ENCODE data around the gene TNNC1. TPM values are rescaled to one million over a fixed set of nuclear protein-coding genes. Genes with fewer than 3 reads are reported as not detected.
A peak's percentile ranks its signal among the peaks of the same experiment; 100 is the strongest.

Gene TNNC1
- total RNA-seq, 1 experiment from 2014 or later: 8.3 TPM

DNA sequence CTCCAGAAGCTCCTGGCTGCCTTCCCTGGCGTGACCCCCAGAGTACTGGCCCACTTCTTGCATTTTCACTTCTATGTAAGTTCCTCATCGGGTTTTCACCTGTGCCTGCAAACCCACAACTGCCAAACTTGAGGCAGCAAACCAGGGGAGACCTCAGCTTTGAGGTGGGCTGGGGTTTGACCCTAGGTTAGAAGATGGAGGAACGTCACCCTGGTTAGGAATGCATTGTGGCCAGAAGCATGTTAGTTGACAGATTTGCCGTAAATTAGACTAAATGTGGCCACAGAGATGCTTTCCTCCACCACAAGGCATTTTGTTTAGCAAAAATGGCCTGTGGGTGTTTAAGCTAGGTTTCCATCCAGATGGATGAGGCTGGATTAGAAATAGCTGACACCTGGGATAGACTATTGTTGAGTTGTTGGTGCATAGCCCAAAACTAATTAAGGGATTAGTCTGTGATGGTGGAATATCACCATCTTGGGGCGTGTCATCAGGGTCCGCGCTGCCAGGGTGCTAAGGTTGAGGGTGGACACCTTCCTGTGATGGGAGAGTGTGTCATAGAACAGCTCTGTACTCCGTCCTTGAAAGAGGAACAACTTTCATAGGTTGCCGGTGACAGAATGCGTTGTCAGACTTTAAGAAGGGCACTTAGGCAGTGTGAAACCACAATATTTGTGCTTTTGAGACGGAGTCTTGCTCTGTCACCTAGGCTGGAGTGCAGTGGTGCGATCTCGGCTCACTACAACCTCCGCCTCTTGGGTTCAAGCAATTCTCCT, 5.1 kb upstream of the TNNC1 start:
- Histone ChIP-seq H2AFZ (no peak overlapping the region), H3F3A (ENCODE audit: insufficient read depth, low read depth) (peaks cover 11% of the 10 kb centered on the region; the same call in 1 of the 2 replicates), H3K4me2 (no peak overlapping the region), H4K20me1 (ENCODE audit: insufficient read depth) (no peaks in the 10 kb centered on the region), H3K9me2 (ENCODE audit: insufficient read depth) (no peaks in the 10 kb centered on the region), H3K27ac (no peak overlapping the region), H3K4me3 (no peak overlapping the region), H3K4me1 (replicated peaks; ENCODE audit: insufficient read depth) (peaks cover 12% of the 10 kb centered on the region), H3K9me3 (ENCODE audit: insufficient read depth, low read depth) (no peaks in the 10 kb centered on the region), H3K79me2 (ENCODE audit: low read depth) (peaks cover 8% of the 10 kb centered on the region; the same call in 1 of the 2 replicates), H3K27me3 (ENCODE audit: insufficient read depth, low read depth) (no peaks in the 10 kb centered on the region), H3K36me3 (ENCODE audit: low read depth) (no peaks in the 10 kb centered on the region)
- TF ChIP-seq, protein P1, sequence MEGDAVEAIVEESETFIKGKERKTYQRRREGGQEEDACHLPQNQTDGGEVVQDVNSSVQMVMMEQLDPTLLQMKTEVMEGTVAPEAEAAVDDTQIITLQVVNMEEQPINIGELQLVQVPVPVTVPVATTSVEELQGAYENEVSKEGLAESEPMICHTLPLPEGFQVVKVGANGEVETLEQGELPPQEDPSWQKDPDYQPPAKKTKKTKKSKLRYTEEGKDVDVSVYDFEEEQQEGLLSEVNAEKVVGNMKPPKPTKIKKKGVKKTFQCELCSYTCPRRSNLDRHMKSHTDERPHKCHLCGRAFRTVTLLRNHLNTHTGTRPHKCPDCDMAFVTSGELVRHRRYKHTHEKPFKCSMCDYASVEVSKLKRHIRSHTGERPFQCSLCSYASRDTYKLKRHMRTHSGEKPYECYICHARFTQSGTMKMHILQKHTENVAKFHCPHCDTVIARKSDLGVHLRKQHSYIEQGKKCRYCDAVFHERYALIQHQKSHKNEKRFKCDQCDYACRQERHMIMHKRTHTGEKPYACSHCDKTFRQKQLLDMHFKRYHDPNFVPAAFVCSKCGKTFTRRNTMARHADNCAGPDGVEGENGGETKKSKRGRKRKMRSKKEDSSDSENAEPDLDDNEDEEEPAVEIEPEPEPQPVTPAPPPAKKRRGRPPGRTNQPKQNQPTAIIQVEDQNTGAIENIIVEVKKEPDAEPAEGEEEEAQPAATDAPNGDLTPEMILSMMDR (conservative IDR thresholded peaks at IDR 0.05): no peak
- TF ChIP-seq EZH2 (IDR thresholded peaks at IDR 0.05; ENCODE audit: low read depth): no peak
- intact Hi-C loops (cut with micrococcal nuclease; ENCODE audit: unreplicated experiment): no loop called here
- BruUV-seq (replicated peaks): TSS peak; percentile 11
- CTCF ChIA-PET: no interaction called here
- POLR2A ChIA-PET (ENCODE audit: unreplicated experiment): no interaction called here
- DNase-seq: no peak

DNA sequence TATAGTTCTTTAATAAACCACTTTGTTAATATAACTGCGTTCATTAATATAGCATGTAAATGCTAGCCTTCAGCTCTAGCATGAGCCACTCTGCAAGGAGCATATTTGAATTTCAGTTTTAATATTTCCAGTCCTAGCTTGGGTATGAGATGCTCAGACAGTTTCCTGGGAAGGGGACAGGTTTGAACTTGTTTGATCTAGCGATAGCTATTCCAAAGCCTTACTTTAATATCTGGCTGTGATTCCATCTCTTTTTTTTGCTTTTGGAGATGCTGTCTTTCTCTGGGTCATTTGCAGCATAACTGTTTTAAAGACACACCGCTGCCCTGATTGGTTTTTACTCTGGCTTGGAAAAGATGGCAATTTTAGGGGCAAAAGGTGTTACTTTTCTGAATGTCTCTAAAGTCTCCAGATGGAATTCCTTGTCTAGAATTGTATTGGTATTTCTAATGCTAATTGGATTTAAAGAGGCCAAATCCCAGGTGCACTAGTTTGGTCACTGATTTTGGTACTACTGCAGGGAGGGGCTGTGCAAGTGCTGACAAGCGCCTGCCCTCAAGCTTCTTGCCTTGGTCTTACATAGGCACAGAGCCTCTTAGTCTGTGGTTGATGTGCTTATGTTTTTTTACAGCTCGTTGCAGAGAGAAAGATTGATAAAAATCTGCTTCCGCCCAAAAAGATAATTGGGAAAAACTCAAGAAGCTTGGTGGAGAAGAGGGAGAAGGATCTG, 4.4 kb upstream of the TNNC1 start:
- H4K20me1 ChIP-seq (ENCODE audit: insufficient read depth): no peaks in the 10 kb centered on the region
- H3K4me3 ChIP-seq: no peak overlapping the region
- no peaks in the 10 kb centered on the region for H3K9me3 ChIP-seq (ENCODE audit: insufficient read depth, low read depth)
- intact Hi-C loops (cut with micrococcal nuclease; ENCODE audit: unreplicated experiment): no loop called here
- TF ChIP-seq EZH2 (IDR thresholded peaks at IDR 0.05; ENCODE audit: low read depth): no peak
- TF ChIP-seq, protein P1 (conservative IDR thresholded peaks at IDR 0.05): no peak
- no peaks in the 10 kb centered on the region for H3K27me3 ChIP-seq (ENCODE audit: insufficient read depth, low read depth)
- H3K36me3 ChIP-seq (ENCODE audit: low read depth): no peaks in the 10 kb centered on the region
- DNase-seq: no peak
- H3F3A ChIP-seq (ENCODE audit: insufficient read depth, low read depth): peaks cover 11% of the 10 kb centered on the region; the same call in 1 of the 2 replicates
- H3K4me2 ChIP-seq: no peak overlapping the region
- no TSS peak for BruUV-seq (replicated peaks)
- ChIA-PET CTCF (no interaction called here), POLR2A (ENCODE audit: unreplicated experiment) (no interaction called here)
- H3K9me2 ChIP-seq (ENCODE audit: insufficient read depth): no peaks in the 10 kb centered on the region
- no peak overlapping the region for H2AFZ ChIP-seq
- H3K4me1 ChIP-seq (replicated peaks; ENCODE audit: insufficient read depth): peaks cover 19% of the 10 kb centered on the region
- no peak overlapping the region for H3K27ac ChIP-seq
- H3K79me2 ChIP-seq (ENCODE audit: low read depth): peaks cover 8% of the 10 kb centered on the region; the same call in 1 of the 2 replicates

DNA sequence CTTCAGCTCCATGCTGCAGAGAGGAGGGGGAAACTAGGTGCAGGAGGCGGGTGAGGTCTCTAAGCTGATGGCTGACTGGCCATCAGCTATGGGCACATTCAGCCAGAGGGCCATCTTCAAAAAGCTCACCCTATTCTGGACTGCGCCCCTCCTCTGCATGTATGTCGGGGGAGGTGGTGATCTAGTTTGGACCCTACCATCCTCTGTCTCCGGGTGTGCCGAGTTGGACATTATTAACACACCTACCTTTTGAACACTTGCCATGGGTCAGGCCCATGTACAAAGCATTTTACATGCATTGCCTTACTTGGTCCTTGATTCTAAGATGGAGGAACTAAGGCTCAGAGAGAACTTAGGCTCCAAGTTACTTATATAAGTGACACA, 3.0 kb upstream of the TNNC1 start:
- Histone ChIP-seq H3K9me3 (ENCODE audit: insufficient read depth, low read depth) (no peaks in the 10 kb centered on the region), H3K27me3 (ENCODE audit: insufficient read depth, low read depth) (no peaks in the 10 kb centered on the region), H4K20me1 (ENCODE audit: insufficient read depth) (no peaks in the 10 kb centered on the region), H3K79me2 (ENCODE audit: low read depth) (peaks cover 8% of the 10 kb centered on the region; the same call in 1 of the 2 replicates), H3K9me2 (ENCODE audit: insufficient read depth) (no peaks in the 10 kb centered on the region), H3F3A (ENCODE audit: insufficient read depth, low read depth) (peaks cover 11% of the 10 kb centered on the region; the same call in 1 of the 2 replicates), H2AFZ (no peak overlapping the region), H3K4me1 (replicated peaks; ENCODE audit: insufficient read depth) (peaks cover 25% of the 10 kb centered on the region), H3K4me2 (peak overlapping the region; percentile 77; the same call in 1 of the 2 replicates), H3K36me3 (ENCODE audit: low read depth) (no peaks in the 10 kb centered on the region), H3K4me3 (peak overlapping the region; percentile 81; the same call in 1 of the 2 replicates), H3K27ac (no peak overlapping the region)
- intact Hi-C loops (cut with micrococcal nuclease; ENCODE audit: unreplicated experiment): no loop called here
- DNase-seq: no peak
- no peak for TF ChIP-seq EZH2 (IDR thresholded peaks at IDR 0.05; ENCODE audit: low read depth)
- TF ChIP-seq, protein P1 (conservative IDR thresholded peaks at IDR 0.05): no peak
- ChIA-PET POLR2A (ENCODE audit: unreplicated experiment) (interaction anchor here (0.6 kb wide), 1 partner anchor 79 kb away, joined by 4 read pairs; the partner anchor contains the start of gene UQCC5), CTCF (no interaction called here)
- BruUV-seq (replicated peaks): TSS peak; percentile 11

All from PC-9 (cell line).